ENCODE data around the gene MRPL45.

Gene MRPL45

GRCh38 chr17:38349097-38349730 lies 52.2 kb downstream of the MRPL45 start:
- DNase-seq = peak; percentile 35

GRCh38 chr17:38350035-38350434 lies 53.1 kb downstream of the MRPL45 start:
- DNase-seq = no peak

- peak; percentile 62 for DNase-seq
These were observed 54.6 kb downstream of the MRPL45 start, which contains the start of gene SOCS7 for GRCh38 chr17:38351412-38352222. Gene SOCS7, plus strand, starts transcription at chr17:38351844. Its CDS starts 209 bp downstream, at chr17:38352053.

GRCh38 chr17:38352245-38353085 lies 55.5 kb downstream of the MRPL45 start:
- DNase-seq = no peak

- no peak for DNase-seq
These were observed 56.2 kb downstream of the MRPL45 start for GRCh38 chr17:38353086-38353604.

GRCh38 chr17:38353668-38354067 lies 56.7 kb downstream of the MRPL45 start:
- no peak for DNase-seq

- no peak for DNase-seq
These were observed 57.5 kb downstream of the MRPL45 start for GRCh38 chr17:38354466-38354865.

GRCh38 chr17:38355251-38355650 lies 58.3 kb downstream of the MRPL45 start:
- no peak for DNase-seq

GRCh38 chr17:38357486-38358123 lies 60.6 kb downstream of the MRPL45 start:
- DNase-seq = no peak

GRCh38 chr17:38358586-38359513 lies 61.9 kb downstream of the MRPL45 start:
- no peak for DNase-seq

GRCh38 chr17:38361694-38362465 lies 64.9 kb downstream of the MRPL45 start:
- DNase-seq = no peak

GRCh38 chr17:38363016-38363415 lies 66.0 kb downstream of the MRPL45 start:
- no peak for DNase-seq

- no peak for DNase-seq
These were observed 67.8 kb downstream of the MRPL45 start for GRCh38 chr17:38364741-38365140.

GRCh38 chr17:38369124-38369886 lies 72.3 kb downstream of the MRPL45 start:
- DNase-seq = no peak

Data from NCI-H2081 treated with DMSO at 0.1 percent for 48 hours (cell line).